GM18873 (cell line): ENCODE results near the gene DAAM1.
A peak's percentile ranks its signal among the peaks of the same experiment; 100 is the strongest.

Source experiments
- ATAC-seq: cut with Tn5 transposase; IDR thresholded peaks from one replicate; pipeline ENCODE4 v1.9.1; 2021; ENCODE audit warnings: mild to moderate bottlenecking, moderate library complexity, moderate number of reproducible peaks; ENCODE audit not compliant: unreplicated experiment, low FRiP score

The DAAM1 gene

DNA sequence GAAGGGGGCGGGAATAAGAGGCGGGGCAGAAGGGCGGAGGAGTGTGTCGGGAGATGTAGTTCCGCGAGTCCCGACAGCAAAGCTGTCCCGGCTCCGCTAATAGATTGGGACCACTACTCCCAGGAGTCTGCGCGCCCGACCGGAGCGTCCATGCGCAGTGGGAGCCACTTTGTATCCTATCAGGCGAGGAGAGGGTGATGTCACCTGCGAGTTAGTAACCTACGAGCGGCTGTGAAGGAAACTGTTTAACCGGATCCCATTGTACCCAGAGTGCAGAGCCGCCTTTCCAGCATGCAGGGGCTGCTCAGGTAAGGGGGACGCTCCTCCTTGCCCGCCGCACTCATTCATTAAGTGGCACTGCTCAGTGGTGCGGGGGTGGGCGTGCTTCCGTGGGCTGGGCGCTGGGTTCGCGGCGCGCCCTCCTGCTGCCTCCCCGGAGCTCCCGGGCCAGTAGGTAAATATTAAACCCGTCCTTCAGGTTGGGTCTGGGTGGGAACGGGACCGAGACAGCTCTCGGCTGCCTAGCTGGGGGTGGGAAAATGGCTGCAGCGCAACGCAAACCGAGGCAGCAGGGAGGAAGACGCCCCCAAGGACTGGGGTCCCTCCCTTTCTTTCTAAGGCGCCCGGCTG lies at the start of gene DAAM1:
Gene DAAM1, plus strand, starts transcription at position 207 of the 630 bp plus-strand sequence. CDS start 74,811 bp downstream, outside the sequence.
- ATAC-seq = peak; percentile 88

DNA sequence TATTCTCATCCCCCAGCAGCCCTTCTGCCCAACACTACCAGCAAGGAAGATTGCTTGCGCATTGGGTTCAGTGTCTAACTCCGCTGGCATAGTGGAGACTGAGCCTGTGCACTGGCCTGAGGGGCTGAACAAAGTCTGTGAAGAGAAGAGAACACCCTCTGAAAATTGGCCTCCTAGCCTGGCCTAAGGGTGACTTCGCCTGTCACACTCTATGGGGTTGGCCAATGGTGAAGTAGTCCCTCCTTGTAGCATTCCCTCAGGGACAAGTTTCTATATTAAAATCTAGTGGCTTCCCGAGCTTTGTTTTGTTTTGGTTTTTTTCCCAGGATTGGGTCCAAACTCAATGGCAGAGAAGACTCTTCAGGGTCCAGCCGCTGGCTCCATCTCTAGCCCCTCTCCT lies 49.1 kb upstream of the DAAM1 start:
- no peak for ATAC-seq

DNA sequence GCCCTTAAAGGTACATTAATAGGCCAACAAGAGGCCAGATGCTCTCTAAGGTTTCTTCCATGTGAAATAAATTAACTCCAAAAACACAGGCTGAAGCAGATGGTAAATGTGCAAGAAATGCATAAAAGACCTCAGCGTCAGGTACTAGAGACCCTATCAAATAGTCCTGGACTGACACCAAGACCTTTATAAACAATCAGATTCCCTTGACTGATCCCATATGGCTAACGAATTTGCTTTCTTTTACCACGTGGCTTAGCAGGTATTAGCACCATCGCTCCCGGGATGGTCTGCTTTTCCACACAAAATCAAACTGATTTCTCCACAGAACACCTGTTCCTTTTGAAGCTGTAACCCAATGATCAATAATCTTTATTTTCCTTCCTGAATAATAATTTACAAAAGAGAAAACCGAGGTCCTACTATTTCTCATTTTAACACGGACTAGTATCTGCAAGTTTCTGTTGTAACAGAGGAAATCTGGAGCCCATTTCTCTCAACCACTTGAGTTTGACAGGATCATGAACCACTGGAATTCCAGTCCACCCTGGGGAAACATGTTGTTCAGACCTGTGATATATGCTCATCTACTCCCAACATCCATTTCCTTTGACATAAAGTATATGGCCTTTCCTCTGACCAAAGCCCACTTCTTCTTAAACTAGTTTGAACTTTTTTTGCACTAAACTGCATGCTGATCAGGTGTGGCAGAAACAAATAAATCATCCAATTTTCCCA lies 48.2 kb upstream of the DAAM1 start:
- no peak for ATAC-seq

DNA sequence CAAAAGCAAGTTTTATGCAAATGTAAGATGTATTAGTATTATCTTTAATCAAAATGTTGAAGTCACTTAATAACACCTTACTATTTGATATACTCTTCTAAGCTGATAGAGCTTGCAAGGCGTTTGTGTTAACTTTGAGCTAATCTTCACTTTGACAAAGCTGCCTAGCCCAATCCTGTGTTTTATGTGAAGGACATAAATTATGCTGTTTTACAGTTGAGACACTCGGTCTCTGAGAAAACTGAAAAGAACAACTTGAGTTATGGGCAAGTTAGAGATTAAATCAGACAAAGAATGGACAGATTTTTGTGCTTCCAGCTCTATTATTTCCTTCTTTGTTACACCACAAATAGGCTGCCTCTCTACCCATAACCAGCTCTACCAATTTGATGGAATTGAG lies 42.0 kb upstream of the DAAM1 start:
- ATAC-seq = no peak

DNA sequence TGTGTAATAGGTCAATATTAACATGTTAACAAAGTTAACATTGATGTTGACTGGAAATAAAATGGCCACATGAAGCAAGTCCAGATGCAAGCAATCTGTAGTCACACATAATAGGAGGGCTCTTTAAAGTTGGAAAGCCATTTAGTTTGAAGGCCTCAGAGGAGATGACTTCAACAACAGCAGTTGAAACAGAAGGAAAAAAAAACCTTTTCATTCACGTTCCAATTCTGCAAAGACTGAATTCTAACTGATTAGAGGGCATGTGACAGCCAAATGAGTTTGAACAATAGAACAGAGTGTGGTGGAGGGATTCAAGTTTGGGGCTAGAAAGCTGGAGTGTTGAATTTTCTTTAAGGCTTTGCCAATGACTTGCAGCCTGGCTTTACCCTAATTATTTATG lies 41.5 kb upstream of the DAAM1 start:
- ATAC-seq = no peak

DNA sequence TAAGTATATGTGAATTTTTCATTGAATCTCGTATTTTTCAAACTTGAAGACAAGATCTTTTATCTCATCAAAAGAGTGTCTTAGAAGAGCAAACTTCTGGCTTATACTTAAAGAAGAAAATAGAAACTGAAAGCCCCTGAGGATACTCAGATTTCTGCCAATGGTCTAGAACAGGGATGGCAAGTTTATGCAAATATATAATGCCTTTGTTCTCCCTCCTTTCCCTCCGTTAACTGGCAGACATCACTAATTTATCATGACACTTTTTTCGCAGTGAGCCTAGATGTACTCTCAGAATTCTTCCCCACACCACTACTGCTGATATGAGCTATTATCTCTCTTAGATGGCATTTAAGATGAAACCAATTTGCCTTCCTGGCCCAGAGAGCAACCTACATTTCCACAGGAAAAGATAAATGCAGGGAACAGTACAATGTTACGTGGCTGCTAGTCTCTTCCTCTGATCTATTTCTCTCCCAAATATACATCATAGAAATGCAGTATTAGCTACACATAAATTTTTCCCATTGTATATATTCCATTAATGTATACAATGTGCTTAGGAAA lies 40.0 kb upstream of the DAAM1 start:
- no peak for ATAC-seq

DNA sequence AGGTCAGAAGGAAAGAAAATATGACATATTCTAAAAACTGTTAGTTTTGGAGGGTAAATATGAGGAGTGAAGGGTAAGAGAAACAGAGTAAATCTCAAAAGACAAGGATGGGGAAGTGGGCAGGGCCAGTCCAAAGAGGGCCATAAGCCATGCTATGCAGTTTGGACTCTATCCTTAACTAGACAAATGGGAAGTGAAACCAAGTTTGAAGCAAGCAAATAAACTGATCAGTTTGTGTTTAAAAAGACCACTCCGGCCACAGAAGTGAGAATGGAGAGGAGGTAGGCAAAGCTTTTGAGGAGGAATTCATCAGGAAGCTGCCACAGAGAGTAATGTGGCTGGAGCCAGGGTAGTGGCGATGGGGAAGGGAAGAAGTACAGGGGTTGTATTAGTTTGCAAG lies 37.5 kb upstream of the DAAM1 start:
- ATAC-seq = no peak

DNA sequence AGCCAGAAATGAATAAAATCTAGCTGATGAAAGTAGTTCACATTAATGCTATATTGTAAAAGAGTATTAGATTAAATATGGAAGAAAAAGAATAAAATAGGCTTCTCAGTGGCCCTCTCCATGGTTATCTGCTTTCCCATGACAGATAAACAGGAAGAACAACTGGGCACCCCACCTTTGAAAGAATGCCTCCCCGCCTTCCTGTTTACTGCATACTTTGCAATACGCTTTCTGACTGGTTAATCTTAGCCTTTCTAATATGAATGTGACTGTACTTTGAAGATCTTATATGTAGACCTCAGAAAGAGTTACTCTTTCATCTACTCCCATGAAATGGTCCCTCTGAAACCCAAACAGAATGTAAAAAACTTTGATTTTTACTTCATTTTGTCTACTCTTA lies 34.1 kb upstream of the DAAM1 start:
- ATAC-seq = no peak

DNA sequence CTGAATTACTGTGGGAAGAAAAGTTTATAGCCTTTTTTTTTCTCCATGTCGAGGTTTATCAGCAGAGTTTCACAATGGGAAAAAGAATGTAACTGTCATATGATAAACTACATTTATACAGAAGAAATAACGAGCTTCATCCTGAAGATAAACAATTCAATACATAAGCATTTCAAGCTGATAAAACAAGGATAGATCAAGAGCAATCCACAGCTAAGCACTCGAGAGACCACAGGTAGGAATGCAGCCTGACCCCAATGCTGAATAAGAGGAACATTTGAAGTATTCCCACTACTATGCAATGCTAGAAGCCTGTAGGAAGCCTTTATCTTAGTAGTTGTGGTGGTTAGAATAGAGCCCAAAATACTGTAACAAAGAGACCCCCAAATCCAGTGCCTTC lies 32.6 kb upstream of the DAAM1 start:
- ATAC-seq = no peak

DNA sequence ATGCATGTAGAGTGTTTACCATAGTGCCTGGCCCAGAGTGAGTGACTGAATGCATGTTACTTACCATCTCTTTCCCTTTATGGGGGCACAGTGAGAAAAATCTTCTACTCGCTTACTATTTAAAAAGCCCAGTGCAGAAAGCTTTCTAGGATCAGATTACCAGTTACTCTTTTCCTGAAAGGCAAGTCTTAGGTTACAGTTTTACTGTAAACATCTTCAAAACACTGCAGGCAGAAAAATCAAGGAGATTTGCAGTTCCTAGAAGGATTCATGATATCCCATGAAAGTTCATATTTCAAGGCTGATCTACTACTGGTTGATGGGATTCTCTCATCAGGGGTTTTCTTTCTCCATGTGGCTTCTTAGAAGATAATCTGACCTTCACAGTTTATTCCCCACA lies 29.3 kb upstream of the DAAM1 start:
- ATAC-seq = no peak

DNA sequence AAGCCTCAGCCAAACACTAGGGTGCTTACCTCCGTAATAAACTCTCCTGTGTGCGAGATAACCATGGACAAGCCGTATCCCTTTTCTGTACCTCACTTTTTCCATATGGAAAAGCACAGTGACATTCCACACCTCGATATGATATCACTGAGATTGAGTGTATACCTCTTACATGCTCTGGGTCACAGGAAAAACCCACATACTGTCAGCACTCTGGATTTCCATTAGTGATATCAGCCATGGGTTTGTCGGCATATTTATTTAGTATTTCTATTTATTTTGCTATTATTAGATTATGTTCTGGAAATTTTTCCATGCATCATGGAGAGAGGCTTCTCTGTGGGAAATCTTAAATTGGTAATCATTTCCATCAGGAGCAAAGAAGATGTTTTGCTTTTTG lies 28.0 kb upstream of the DAAM1 start:
- no peak for ATAC-seq

DNA sequence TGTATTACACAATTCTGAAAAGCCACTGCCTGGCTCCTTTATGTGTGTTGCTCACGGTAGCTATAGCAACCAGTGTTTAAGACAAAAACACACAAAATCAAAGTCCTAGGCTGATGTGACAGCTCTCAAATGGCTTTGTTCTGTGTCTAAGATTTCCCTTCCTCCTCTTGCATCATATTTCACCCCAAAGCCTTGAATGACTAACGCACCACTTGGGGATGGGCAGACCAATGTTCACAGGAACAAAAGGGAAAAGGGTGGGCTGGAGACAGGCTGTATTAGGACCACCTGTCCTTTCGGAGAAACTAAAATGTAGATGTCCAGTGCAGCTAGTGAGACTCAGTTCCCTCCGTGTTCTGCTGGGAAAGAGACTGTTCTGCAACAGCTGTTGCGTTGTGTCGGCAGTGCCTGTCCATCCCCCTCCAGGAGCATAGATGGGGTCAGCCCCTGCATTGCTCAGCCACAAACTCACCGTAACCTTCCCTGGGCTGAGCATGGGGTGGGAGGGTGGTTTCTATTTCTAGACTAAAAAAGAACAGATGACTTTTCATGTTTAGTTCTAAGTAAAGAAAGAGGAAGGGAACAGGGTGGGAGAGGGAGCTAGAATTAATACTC lies 26.8 kb upstream of the DAAM1 start:
- no peak for ATAC-seq

DNA sequence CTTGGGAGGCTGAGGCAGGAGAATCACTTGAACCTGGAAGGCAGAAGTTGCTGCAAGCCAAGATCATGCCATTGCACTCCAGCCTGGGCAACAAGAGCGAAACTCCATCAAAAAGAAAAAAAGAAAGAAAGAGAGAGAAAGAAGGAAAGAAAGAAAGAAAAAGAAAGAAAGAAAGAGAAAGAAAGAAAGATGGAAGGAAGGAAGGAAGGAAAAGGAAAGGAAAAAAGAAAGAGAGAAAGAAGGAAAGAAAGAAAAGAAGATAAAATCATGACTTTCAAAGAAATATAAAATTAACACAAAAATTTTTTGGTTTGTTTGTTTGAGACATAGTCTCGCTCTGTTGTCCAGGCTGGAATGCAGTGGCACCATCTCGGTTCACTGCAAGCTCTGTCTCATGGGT lies 22.2 kb upstream of the DAAM1 start:
- ATAC-seq = no peak

DNA sequence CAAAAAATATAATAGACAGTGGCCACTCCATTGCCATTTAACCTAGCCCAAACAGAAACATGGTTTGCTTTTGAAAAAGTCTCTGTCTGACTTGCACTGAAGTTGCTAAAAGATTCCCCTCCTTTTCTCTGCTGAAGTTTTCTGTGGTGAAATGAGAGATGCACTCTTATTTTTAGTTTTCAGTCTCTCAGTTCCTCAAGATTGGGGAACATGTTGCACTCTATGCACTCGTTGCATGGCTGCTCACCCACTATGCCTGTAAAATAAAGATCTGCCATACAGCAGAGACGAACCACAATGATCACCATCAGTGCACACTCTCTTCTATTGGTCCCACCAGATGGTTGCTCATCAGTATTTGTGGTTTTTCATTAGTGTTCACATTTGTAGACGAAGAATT lies 13.1 kb upstream of the DAAM1 start:
- peak; percentile 97 for ATAC-seq

DNA sequence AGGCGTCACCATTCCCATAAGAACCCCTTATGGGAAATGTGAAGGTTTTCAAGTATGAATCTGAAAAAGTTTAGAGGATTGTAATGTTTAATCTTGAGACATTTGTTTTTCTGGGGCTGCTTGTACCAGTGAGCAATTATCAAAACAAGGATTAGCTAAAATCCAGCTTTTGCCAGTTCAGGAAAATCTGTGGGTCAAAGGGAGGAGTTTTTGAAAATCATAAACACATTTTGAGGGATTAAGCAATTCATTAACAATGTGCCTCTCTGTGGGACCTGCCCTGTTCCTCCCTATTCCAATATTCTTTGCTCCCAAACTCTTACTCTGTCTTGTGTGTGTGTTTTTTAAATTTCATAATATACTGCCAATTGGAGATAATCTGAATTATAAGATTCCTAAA lies 11.7 kb upstream of the DAAM1 start:
- ATAC-seq = no peak

DNA sequence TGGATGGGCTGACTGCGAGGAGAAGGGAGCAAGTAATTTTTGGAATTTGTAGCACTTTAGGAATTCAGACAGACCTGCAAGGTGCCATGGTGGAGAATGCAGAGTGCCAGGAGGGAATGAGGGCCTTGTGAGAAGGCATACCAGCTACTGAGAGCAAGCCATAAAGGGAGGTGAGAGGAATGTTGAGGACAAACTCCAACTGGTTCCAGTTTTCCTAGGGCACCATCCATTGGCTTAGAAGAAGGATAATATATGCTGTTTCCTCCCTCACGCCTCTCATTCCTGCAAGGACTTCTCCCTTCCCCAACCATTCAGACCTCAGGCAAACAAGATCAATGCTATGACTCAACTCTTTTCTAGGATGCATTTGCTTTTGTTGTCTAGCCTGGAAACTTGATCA lies 11.2 kb upstream of the DAAM1 start:
- no peak for ATAC-seq

DNA sequence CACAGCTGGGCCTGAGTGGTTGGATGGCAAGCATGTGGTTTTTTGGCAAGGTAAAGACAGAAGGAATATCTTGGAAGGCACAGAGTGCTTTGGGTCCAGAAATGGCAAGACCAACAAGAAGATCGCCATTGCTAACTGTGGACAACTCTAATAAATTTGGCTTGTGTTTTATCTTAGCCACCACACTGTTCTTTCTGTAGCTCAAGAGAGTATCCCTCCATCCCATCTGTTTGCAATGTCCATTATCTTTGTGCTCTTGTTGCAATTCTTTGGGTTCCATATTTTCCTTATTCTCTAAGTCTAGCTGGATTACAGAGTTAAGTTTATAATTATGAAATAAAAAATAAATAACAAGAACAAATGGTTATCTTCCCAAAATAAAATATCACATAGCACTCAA lies 6.7 kb upstream of the DAAM1 start:
- no peak for ATAC-seq

DNA sequence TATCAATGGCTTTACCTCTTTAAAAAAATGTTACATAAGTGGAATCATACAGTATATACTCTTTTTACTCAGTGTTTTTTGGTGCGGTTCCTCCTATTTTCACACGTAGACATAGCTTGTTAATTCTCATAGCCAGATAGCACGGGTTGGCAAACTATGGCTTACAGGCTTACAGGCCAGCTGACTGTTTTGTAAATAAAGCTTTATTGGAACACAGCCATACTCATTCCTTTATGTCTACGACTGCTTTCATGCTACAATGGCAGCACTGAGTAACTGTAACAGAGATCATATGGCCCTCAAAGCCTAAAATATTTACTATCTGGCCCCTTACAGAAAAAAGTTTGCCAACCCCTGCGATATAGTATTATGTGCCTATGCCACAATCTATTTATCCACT lies 5.8 kb upstream of the DAAM1 start:
- no peak for ATAC-seq

DNA sequence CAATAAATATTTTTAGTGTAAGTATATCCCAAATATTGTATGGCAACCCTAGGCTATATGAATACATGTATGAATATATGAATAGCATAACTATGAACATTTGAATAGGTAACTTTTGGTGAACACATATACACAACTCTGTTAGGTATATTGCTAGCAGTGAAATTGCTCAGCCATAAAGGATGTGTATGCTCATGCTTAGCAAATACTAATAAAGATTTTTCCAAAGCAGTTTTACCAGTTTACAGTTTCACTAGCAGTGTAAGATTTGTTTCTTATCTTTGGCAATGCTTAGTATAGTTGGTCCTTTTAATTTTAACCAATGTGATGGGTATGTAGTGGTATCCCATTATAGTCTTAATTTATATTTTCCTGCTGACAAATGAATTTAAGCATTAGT lies 5.3 kb upstream of the DAAM1 start:
- no peak for ATAC-seq

DNA sequence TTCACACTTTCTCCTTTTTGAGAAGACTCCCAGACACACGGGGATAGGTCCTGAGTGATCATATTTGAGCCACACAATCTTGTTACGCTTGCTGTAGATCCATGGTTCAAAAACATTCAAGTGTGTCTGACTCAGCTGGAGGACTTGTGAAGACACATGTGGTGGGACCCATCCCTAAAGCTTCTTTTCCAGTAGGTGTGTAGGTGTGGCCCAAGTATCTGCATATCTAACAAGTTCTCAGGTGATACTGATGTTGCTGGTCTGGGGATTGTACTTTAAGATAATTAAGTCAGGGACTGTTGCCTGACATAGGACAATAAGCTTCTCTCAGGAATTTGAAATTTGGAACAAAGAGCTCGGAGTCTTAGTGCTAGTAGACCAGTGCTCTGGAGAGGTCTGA lies 4.1 kb upstream of the DAAM1 start:
- no peak for ATAC-seq

DNA sequence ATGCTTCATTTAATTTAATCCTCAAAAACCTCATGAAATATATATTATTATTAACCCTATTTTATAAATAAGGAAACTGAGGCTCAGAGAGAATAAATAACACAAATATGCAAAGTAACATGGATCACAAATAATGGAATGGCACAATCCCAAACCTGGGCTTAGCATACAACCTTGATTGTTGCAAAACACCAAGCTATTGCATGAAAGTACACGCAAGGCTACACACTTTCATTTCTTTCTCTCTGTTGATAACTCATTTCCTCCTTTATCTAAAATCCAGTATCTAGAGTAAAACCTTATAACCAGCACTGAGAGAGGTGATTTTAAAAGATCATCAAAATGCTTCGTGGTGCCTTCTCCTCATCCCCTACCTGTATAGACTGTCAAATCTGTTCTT lies 2.8 kb upstream of the DAAM1 start:
- no peak for ATAC-seq

DNA sequence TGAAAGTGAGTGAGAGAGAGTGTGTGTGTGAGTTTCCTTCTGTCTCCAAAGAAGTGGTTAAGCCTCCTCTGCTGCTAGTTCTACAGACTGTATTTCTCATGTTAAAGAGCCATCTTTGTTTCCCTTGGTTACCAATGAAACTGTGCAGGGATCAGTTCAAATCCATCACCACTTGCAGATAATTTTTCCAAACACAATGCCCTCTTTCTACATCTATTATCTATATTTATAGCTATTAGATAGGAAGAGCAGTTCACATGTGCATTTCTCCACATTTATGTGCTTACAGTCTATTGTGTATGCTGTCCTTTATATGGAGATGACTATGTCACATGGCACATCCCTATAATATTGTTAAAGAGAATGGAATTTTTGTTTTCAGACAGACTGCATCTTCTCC lies 2.2 kb upstream of the DAAM1 start:
- no peak for ATAC-seq
